ENCODE measurements around the gene ACP2. TPM values are rescaled to one million over a fixed set of nuclear protein-coding genes. Genes with fewer than 3 reads are reported as not detected.

Gene ACP2
- total and polyA plus RNA-seq, 9 of the 15 experiments (the other 6 are each of a cell fraction or from before 2014, with no cell fraction given), result 1.9 to 20.0 (median 11.6) TPM

DNA sequence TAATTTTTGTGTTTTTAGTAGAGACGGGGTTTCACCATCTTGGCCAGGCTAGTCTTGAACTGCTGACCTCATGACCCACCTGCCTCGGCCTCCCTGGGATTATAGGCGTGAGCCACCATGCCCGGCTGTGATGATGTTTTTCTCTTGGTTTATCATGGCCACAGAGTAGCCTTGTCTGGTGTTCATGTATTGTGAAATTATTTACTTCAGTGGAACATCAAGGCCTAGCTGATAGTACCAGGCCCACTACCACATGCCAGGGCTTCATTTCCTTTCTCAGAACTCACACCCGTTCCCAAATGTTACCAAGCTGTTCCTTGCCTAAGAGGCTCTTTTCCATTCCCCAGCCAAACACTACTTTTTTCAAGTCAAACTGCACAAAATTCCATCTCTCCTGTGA lies 40.0 kb downstream of the ACP2 start:
- intact Hi-C loops (cut with micrococcal nuclease), result no loop called here
- H3K4me3 ChIP-seq, result no peak overlapping the region
- no peak overlapping the region for H2AFZ ChIP-seq (ENCODE audit: low read depth, low read length)
- CTCF ChIA-PET (ENCODE audit: low intra/inter-chr PET ratio), result no interaction called here
- H3K4me1 ChIP-seq (replicated peaks in 1 of 2; ENCODE audit: control insufficient read depth in 2 of 2, insufficient read depth in 2 of 2, low read length in 2 of 2), result no peaks in the 10 kb centered on the region; a peak in 3 of 5 replicates
- DNase-seq (ENCODE audit: extremely low read depth in 1 of 4, low spot score in 3 of 4) (no peak), FAIRE-seq (no peak), ATAC-seq (no peak)
- POLR2A ChIA-PET, result interaction anchor here (0.6 to 0.8 kb wide), 3 partner anchors 25 to 972 kb away, joined by 3 read pairs; no protein-coding TSS in a partner anchor
- TF ChIP-seq BMI1 (IDR thresholded peaks at IDR 0.05; ENCODE audit: low read length) (no peak), FOXA1 (IDR thresholded peaks at IDR 0.05; ENCODE audit: borderline replicate concordance) (no peak), HMG20A (CRISPR knock-in tag; conservative IDR thresholded peaks at IDR 0.05) (no peak), HEY1 (CRISPR knock-in tag; IDR thresholded peaks at IDR 0.05; ENCODE audit: borderline replicate concordance) (no peak), ZNF583 (CRISPR knock-in tag; IDR thresholded peaks at IDR 0.05) (no peak)
- TF ChIP-seq, protein P1, sequence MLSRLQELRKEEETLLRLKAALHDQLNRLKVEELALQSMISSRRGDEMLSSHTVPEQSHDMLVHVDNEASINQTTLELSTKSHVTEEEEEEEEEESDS (CRISPR knock-in tag; IDR thresholded peaks at IDR 0.05), result no peak
- TF ChIP-seq, protein P2, sequence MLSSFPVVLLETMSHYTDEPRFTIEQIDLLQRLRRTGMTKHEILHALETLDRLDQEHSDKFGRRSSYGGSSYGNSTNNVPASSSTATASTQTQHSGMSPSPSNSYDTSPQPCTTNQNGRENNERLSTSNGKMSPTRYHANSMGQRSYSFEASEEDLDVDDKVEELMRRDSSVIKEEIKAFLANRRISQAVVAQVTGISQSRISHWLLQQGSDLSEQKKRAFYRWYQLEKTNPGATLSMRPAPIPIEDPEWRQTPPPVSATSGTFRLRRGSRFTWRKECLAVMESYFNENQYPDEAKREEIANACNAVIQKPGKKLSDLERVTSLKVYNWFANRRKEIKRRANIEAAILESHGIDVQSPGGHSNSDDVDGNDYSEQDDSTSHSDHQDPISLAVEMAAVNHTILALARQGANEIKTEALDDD (IDR thresholded peaks at IDR 0.05), result no peak
- no peaks in the 10 kb centered on the region for H3K79me2 ChIP-seq (ENCODE audit: control insufficient read depth, insufficient read depth, low read length)
- BruUV-seq (replicated peaks), result no TSS peak
- H3K9ac ChIP-seq (ENCODE audit: insufficient read depth in 1 of 2, low read depth in 2 of 2, low read length in 2 of 2), result no peak overlapping the region
- WGBS (ENCODE audit: insufficient coverage, low coverage, missing lambda C conversion rate), result 50% methylated on average over 5 of the region's 5 CpGs
- H3K27me3 ChIP-seq (ENCODE audit: control insufficient read depth in 2 of 2, insufficient read depth in 2 of 2, low read length in 2 of 2), result peaks cover 0 to 8% of the 10 kb centered on the region in 2 experiments; a peak in 1 of 5 replicates
- no peaks in the 10 kb centered on the region for H3K36me3 ChIP-seq (ENCODE audit: control insufficient read depth, insufficient read depth, low read length)
- no peaks in the 10 kb centered on the region for H3K9me3 ChIP-seq (replicated peaks; ENCODE audit: control insufficient read depth, insufficient read depth, low read depth, low read length)
- no peaks in the 10 kb centered on the region for H4K20me1 ChIP-seq (replicated peaks; ENCODE audit: control insufficient read depth, insufficient read depth, low read length)
- no peak overlapping the region for H3K4me2 ChIP-seq (ENCODE audit: insufficient read depth, low read length)
- in situ Hi-C loops (cut with MboI), result no loop called here
- no peak overlapping the region for H3K27ac ChIP-seq (ENCODE audit: extremely low read depth, low read depth, low read length)
- no peaks in the 10 kb centered on the region for H3K9me1 ChIP-seq (ENCODE audit: control insufficient read depth, insufficient read depth, low read length)

All from K562 (cell line).